Measurements from ENCODE around the gene OR4A5.
"Not testable (repeated sequence)": the region's sequence is repeated elsewhere in the genome, so short reads cannot be mapped to it uniquely, and the experiment has no call there.

The OR4A5 gene, protein sequence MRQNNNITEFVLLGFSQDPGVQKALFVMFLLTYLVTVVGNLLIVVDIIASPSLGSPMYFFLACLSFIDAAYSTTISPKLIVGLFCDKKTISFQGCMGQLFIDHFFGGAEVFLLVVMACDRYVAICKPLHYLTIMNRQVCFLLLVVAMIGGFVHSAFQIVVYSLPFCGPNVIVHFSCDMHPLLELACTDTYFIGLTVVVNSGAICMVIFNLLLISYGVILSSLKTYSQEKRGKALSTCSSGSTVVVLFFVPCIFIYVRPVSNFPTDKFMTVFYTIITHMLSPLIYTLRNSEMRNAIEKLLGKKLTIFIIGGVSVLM

DNA sequence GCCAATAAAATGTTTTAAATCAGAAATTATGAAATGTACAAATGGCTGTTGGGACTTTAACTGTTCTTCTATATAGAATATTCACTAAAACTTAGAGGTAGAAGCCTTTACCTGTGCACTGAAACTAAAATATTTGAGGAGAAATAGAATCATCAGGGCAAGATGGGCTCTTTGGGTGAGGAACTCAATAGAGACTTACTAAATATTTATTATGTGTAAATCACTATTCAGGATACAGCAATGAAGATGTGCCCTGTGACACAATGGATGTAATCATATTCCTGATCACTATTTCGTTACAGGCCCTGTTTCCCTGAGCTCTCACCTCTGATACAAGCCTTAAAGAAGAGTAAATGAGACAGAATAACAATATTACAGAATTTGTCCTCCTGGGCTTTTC is at the start of gene OR4A5:
TSS of gene OR4A5 (plus strand) at position 301 of the 400 bp plus-strand sequence. CDS start at position 354, 53 bp downstream.
- DNase-seq: not testable (repeated sequence)

DNA sequence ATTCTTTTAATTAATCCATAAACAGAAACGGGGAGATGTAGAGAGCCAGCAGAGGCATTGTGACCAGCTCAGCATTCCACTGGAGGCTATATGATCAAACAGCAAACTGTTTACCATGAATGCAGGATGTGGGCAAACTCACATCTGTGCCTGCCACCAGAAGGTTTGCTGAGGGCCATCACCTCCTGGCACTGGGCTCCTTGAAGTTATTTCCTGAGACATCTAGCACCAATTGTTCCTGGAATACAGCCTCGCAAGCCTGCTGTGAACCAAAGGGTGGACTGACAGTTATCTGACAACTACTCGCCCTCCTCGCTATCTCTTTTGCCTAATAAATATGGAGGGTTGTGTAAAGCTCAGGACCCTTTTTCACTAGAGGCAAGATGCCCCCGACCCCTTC is 13.5 kb downstream of the OR4A5 start:
- DNase-seq: not testable (repeated sequence)

Data from activated CD4-positive, alpha-beta T cell treated with anti-CD3 and anti-CD28 coated beads, Interleukin-2, amount 50 U/mL, for 1 hour (primary cell).